ENCODE results near the gene C9orf153. TPM values are rescaled to one million over a fixed set of nuclear protein-coding genes. Genes with fewer than 3 reads are reported as not detected.

C9orf153 gene
- total RNA-seq, 1 donor from 2014 or later, result 0.72 TPM

GRCh38 chr9:86272221-86272620 is 12.8 kb upstream of the C9orf153 start:
- DNase-seq (ENCODE audit: low spot score), result no peak

DNA sequence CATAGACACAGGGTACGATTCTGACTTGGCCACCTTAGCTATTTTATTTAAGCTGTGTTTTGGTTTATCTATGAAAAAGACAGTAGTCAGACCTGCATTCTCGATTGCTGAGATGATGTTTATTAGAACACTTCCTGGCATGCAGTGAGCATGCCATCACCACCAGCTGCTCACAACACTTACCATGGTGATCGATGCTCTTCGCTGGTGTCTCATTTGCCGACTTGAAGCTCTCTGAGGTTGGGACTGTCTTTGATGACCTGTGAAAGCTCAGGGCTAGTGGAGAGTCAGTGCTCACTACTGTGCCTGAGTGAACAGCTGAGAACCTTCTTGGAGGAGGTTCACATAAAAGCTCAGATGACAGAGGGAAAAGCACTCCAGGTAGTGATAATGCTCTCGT is 4.4 kb upstream of the C9orf153 start:
- no peak for DNase-seq (ENCODE audit: low spot score)

DNA sequence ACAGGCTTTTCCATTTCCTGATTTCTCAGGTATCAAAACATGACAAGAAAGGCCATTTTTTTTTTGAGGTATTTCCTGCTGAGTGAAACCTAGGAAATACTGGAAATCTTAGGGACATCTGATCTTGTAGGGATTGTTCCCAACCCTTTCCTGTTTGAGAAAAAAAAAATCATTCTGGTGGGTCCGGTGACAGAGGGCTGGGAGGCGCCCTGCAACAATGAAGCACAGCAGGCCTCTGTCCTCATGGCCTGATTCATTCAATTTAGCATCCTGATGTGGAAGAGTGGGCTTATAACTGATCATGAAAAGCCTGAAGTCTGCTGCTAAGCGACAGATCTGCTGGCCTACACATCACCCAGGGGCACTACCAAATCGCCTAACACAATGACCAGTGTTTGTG is 3.0 kb upstream of the C9orf153 start:
- DNase-seq (ENCODE audit: low spot score), result no peak

- no peak for DNase-seq (ENCODE audit: low spot score)
Measured at GRCh38 chr9:86257391-86257790, 2.1 kb downstream of the C9orf153 start.

DNA sequence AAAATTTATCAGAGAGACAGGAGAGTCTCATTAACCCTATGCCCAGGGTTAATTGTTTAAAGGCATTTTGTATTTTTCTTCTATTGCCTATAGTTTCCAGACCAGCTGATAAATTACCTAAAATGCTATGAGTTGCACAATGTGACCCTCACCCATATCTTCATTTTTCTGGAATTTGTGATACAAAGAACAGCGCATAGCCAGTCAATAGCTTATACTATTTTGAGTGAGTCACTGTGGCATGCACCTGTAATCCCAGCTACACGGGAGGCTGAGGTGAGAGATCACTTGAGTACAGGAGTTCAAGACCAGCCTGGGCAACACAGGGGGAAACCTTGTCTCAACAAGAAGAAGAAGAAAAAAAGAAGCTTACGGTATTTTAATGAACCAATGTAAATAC is 2.8 kb downstream of the C9orf153 start:
- DNase-seq (ENCODE audit: low spot score), result no peak

DNA sequence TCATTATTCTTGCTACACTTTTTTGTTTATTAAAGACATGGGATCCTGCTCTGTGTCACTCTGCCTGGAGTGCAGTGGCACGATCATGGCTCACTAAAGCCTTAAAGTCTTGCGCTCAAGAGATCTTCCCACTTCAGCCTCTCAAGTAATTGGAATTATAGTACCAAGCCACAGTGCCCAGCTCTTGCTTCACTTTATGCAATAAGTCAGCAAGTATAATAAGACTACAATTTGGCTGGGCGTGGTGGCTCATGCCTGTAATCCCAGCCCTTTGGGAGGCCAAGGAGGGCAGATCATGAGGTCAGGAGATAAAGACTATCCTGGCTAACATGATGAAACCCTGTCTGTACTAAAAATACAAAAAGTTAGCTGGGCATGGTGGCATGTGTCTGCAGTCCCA is 5.9 kb downstream of the C9orf153 start:
- DNase-seq (ENCODE audit: low spot score), result no peak

DNA sequence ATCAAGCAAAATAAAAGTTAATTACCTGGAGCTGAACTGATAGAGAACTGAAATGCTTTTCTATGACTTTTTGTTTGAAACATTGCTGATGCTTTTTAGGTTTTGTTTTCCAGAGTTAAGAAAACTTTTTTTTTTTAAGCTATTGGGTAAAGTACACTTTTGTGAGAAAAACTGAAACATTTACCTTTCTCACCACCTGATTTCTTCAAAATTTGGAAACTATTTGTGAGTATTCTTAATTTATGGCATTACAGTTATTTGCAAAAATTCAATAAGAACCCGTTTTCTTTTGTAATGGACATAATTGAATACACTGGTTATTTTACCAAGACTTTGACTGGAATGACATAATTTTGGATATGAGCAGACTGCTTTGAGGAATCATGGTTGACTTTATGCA is 6.6 kb downstream of the C9orf153 start:
- DNase-seq (ENCODE audit: low spot score), result no peak

DNA sequence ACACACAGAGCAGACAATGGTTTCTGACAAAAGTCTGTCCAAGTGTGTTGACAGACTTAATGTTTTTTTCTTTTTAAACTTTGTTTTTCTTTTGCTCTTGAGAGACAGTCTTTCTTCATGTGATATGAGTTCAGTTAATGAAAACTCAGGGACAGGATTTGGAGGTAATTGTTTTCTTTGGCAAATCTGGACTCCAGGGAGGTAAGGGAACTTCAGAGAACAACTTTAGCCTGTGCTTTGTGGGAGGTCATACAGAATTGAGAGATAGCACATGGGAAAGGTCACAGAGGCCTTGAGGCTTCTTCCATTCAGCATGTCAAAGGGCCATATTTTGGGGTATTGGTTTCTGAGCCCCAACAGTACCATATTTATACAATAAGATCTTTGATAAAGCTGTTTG is 9.3 kb downstream of the C9orf153 start:
- no peak for DNase-seq (ENCODE audit: low spot score)

DNA sequence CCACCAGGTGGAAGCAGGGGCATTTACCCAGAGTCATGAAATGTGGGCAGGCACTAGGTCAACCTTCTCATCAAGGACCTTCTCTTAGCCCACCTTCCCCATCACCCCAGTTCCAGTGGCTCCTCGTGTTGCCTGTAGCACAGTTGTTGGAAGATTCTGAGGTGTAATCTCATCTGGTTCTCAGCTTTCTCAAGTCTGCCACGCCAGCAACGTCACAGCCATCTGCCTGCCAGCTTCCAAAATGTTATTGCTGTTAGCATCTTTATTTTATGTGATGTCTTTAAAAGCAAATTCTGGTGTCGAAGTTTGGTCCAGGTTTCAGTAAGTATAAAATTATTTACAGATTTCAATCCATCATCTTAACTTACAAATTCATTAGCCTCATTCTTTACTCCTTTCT is 10.7 kb downstream of the C9orf153 start:
- DNase-seq (ENCODE audit: low spot score), result no peak

DNA sequence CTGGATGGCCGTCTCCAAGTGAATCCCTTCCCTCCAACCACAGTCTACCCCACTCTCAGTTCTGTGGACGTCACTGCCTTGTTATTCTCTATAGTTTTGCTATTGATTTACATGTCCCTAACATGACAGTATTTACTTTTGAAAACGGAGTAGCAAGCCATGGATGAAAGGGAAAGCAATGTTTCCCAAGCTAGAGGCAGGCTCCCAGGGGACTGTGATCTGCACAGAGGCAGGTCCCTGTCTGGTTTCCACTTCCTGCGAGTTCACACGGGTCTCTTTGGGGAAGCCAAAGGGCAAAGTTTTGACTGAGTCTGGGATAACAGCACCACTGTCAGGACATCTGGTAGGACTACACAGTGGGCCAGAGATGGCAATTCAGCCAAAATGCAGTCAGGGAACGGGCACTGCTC is 12.7 kb downstream of the C9orf153 start:
- peak; percentile 9 for DNase-seq (ENCODE audit: low spot score)

DNA sequence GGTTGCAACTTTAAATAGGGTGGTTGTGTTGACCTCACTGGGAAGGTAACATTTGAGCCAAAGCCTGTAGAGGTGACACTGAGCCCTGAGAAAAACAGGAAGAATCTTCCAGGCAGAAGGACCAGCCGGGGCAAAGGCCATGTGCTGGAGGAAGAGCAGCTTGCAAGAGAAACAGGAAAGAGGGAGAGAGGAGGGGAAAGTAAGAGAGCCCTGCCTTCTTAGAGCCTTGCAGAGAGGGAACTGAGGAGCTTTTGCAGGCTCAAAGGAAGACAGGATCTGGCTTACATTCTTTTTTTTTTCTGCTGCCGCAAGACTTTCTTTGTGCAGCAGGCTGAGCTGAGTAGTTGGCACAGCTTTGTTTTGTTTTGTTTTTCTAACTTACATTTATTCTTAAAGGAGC is 17.4 kb downstream of the C9orf153 start:
- peak; percentile 85 for DNase-seq (ENCODE audit: low spot score)

- DNase-seq (ENCODE audit: low spot score), result no peak
Measured at GRCh38 chr9:86241216-86241615, 18.2 kb downstream of the C9orf153 start.

GRCh38 chr9:86238861-86239770 is 20.3 kb downstream of the C9orf153 start:
- DNase-seq (ENCODE audit: low spot score), result peak; percentile 17

- DNase-seq (ENCODE audit: low spot score), result no peak
Measured at GRCh38 chr9:86230858-86231257, 28.6 kb downstream of the C9orf153 start.

- DNase-seq (ENCODE audit: low spot score), result no peak
Measured at GRCh38 chr9:86222667-86223066, 36.8 kb downstream of the C9orf153 start.

GRCh38 chr9:86219606-86220005 is 39.9 kb downstream of the C9orf153 start:
- no peak for DNase-seq (ENCODE audit: low spot score)

DNA sequence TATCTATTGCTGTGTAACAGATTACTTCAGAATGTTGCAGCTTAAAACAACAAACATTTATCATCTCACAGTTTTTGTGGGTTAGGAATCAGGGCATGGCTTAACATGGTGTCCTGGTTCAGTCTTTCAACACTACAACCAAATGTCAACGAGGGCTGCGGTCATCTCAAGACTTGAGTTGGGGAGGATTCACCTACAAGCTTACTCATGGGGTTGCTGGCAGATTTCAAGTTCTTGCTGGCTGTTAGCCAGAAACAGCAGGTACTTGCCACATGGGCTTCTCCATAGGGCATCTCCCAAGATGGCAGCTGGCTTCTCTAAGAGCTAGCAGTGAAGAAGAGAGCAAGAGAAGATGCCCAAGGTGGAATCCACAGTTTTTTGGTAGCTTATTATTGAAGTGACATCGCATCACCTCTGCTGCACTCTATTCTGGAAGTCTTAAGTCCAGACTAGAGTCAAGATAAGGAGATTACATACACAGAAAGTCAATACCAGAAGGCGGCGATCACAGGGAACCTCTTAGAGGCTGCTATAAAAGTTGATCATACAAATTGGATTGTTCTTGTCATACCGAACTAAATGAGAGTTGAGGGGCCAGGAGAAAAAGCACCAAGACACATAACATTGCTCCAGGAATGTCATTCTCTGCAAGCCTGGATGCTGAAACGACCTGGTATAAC is 42.2 kb downstream of the C9orf153 start:
- DNase-seq (ENCODE audit: low spot score), result no peak

DNA sequence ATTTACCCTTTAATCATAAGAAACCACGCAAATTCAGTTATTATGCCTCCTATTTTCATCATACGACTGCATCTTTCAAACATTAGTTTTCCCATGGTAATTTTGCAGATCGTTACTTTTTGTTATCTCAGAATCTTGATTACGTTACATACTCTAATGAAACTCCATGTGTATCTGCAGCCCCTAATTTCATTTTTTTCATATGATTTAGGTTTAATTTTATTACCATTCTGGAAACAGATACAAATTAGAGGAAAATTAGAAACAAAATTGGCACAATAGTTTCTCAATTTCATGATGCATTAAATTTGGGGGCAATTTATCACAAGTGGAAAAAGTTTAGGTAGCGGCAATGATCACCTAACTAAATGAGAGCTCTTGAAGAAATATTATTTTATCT is 52.3 kb downstream of the C9orf153 start:
- no peak for DNase-seq (ENCODE audit: low spot score)

DNA sequence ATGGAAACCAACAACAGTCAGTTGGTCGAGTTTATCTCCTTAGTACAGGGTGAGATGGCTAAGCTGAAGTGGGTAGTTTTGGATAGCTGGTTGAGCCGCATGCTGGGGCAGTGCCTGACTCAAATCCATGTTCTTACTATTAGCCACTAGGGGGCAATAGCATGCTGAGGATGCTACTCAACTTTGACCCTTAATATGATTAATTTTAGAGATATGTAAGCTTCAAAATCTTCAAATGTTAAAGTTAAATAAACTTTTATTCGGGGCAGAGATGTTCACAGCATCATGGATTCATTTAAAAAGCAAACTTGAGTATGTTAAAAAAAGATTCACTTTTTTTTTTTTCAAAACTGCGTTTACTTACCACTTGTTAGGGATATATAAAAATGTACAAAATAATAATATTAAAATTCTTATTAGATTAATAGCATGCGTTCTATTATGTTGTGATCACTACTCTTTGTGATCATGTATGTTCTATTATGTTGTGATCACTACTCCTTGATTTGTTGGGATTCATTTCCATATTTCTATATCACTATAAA is 57.0 kb downstream of the C9orf153 start:
- DNase-seq (ENCODE audit: low spot score), result peak; percentile 49

DNA sequence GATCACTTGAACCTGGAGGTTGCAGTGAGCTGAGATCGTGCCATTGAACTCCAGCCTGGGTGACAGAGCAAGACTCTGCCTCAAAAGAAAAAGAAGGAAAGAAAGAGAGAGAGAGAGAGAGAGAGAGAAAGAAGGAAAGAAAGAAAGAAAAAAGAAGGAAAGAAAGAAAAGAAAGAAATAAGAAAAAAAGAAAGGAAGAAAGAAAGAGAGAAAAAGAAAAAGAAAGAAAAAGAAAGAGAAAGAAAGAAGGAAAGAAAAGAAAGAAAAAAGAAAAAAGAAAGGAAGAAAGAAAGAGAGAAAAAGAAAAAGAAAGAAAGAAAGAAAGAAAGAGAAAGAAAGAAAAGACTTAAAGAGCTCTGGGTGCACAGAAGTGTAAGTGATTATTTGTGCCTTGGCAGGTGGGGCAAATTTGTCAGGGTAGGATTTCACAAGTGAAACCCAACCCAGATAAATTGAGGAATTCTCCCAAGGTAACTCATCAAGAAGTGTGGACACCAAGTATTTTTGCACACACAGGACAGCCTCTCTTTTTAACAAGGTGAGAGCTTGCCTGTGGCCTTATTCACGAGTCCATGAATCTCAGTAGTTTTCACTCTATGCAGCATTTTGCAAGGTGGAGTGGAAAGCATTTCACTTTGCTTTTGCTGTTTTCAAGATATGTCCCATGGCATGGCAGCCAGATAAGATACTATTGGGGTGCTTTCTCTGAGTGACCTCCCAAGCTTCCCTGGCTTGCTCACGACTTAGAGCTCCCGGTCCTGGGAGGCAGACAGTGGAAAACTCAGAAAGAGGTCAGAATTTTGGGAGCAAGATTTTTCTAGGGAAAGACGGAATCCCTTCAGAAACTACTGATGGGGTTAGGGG is 57.8 kb downstream of the C9orf153 start:
- no peak for DNase-seq (ENCODE audit: low spot score)

DNA sequence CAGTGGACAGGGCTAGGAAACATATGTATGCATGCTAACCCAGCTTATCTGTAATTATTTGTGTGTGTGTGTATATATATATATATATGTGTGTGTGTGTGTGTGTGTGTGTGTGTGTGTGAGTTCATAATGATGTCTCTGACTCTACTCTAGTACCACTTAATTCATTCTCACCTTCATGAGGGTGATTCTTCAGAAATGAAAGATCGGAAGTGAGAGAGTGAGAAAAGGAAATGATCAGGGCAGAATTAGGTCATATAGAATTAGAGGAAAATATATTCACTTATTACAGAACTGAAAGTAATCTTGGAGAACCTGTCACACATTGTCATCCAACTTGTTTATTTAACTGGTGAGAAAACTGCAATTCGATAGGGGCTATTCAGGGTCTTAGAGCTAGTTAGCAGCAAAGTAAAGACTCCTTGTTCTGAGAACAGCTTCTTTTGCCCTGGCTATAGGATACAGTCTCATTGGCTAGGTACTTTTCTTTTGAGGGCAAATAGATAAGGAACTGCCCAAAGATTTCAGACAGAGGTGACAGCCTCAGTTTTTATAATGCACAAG is 58.8 kb downstream of the C9orf153 start:
- no peak for DNase-seq (ENCODE audit: low spot score)

Data from umbilical cord (tissue), 2 donors.